Breast epithelium (tissue), 3 donors: ENCODE results near the gene CENPP.

ENCODE experiments used
- POLR2A ChIP-seq: fragments of 450-650 bp; IDR thresholded peaks from one replicate; pipeline ENCODE4 v1.6.1; 2016; ENCODE audit warnings: antibody characterized with exemption, mild to moderate bottlenecking, moderate library complexity
- POLR2AphosphoS5 ChIP-seq, 3 donors: sonication (generic); formaldehyde crosslinking; IDR thresholded peaks; one replicate each; pipeline ENCODE4 v1.6.1; 2017; ENCODE audit warnings: antibody characterized with exemption in 3 of 3
- TF ChIP-seq, protein P1 (sequence below), 3 donors: fragments of 450-650 bp; IDR thresholded peaks; one replicate each; pipeline ENCODE4 v1.5.1; 2016 to 2017; ENCODE audit warnings: antibody characterized with exemption in 3 of 3, mild to moderate bottlenecking in 3 of 3, moderate library complexity in 3 of 3

DNA sequence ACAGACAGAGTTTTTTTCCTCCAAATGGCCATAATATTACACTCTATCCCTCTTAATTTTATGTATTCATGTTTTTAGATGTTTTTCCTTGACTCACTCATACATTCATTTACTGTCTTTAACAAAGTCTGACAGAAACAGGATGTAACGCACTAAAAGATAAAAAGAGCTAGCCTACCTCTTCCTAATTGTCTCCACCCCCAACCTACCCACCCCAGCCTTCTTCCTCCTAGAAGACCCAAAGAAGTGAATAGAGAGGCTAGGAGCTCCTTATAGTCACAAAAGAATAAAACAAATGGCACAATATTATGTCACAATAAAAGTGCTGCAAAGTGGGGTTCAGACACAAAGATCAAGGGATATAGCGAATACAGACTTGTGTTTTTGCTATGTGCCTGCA is 1.3 kb upstream of the CENPP start:
- TF ChIP-seq, protein P1, sequence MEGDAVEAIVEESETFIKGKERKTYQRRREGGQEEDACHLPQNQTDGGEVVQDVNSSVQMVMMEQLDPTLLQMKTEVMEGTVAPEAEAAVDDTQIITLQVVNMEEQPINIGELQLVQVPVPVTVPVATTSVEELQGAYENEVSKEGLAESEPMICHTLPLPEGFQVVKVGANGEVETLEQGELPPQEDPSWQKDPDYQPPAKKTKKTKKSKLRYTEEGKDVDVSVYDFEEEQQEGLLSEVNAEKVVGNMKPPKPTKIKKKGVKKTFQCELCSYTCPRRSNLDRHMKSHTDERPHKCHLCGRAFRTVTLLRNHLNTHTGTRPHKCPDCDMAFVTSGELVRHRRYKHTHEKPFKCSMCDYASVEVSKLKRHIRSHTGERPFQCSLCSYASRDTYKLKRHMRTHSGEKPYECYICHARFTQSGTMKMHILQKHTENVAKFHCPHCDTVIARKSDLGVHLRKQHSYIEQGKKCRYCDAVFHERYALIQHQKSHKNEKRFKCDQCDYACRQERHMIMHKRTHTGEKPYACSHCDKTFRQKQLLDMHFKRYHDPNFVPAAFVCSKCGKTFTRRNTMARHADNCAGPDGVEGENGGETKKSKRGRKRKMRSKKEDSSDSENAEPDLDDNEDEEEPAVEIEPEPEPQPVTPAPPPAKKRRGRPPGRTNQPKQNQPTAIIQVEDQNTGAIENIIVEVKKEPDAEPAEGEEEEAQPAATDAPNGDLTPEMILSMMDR (IDR thresholded peaks at IDR 0.05), result no peak
- TF ChIP-seq POLR2A, result no peak
- TF ChIP-seq POLR2AphosphoS5 (IDR thresholded peaks at IDR 0.05), result no peak
